SK-N-MC (cell line): ENCODE measurements around the gene LRRC37A3.
"Not testable (repeated sequence)": the region's sequence is repeated elsewhere in the genome, so short reads cannot be mapped to it uniquely, and the experiment has no call there.

Experiments used
- DNase-seq: peaks from one replicate; pipeline ENCODE4 v3.0.0-alpha.2; 2011; ENCODE audit warnings: low read depth, low spot score
- H3K27ac ChIP-seq: fragments of 200-600 bp; sonication (generic); 2 replicates; pipeline ENCODE4 v1.5.1; 2016; ENCODE audit warnings: mixed run types
- H3K36me3 ChIP-seq: fragments of 200-600 bp; sonication (generic); 2 replicates; pipeline ENCODE4 v1.6.1; 2017; ENCODE audit warnings: antibody characterized with exemption, low read length, mixed read lengths; ENCODE audit not compliant: insufficient read depth
- H3K4me3 ChIP-seq: fragments of 200-600 bp; sonication (generic); 2 replicates; pipeline ENCODE4 v1.5.1; 2016
- H3K9ac ChIP-seq: fragments of 200-600 bp; sonication (generic); 2 replicates; pipeline ENCODE4 v1.8.0; 2017; ENCODE audit warnings: mixed run types, mixed read lengths; ENCODE audit not compliant: insufficient read length
- H3K9me3 ChIP-seq: fragments of 200-600 bp; sonication (generic); 2 replicates; pipeline ENCODE4 v1.6.1; 2017; ENCODE audit warnings: low read depth, mild to moderate bottlenecking, antibody characterized with exemption, low read length, moderate library complexity, mixed read lengths

Gene LRRC37A3

GRCh38 chr17:64808178-64808977, 110.9 kb downstream of the LRRC37A3 start:
- H3K4me3 ChIP-seq, DNase-seq, H3K36me3 ChIP-seq, H3K9ac ChIP-seq, H3K27ac ChIP-seq, H3K9me3 ChIP-seq: not testable (repeated sequence)
